Stomach (tissue), 4 donors: Measurements from ENCODE around the gene TMEM87B.
"Not testable (repeated sequence)": the region's sequence is repeated elsewhere in the genome, so short reads cannot be mapped to it uniquely, and the experiment has no call there.

Source experiments
- EP300 ChIP-seq: sonication (generic); formaldehyde crosslinking; IDR thresholded peaks from one replicate; pipeline ENCODE4 v1.6.1; 2017; ENCODE audit warnings: antibody characterized with exemption
- POLR2A ChIP-seq, 4 donors: fragments of 450-650 bp; IDR thresholded peaks; one replicate each; pipeline ENCODE4 v1.6.1; 2016; ENCODE audit warnings: antibody characterized with exemption in 4 of 4, control low read depth in 2 of 4, mild to moderate bottlenecking in 1 of 4, moderate library complexity in 1 of 4
- POLR2AphosphoS5 ChIP-seq, 3 donors: sonication (generic); formaldehyde crosslinking; IDR thresholded peaks; one replicate each; pipeline ENCODE4 v1.6.1; 2016; ENCODE audit warnings: antibody characterized with exemption in 3 of 3
- TF ChIP-seq, protein P1 (sequence below), 7 experiments: fragments of 450-650 bp in 4 of 7; fragments of 200-600 bp in 3 of 7; sonication (generic) in 3 of 7; IDR thresholded peaks; one replicate each; pipeline ENCODE4 v1.5.1; 2016 to 2019; ENCODE audit warnings: antibody characterized with exemption in 7 of 7, control low read depth in 2 of 7, mild to moderate bottlenecking in 1 of 7

DNA sequence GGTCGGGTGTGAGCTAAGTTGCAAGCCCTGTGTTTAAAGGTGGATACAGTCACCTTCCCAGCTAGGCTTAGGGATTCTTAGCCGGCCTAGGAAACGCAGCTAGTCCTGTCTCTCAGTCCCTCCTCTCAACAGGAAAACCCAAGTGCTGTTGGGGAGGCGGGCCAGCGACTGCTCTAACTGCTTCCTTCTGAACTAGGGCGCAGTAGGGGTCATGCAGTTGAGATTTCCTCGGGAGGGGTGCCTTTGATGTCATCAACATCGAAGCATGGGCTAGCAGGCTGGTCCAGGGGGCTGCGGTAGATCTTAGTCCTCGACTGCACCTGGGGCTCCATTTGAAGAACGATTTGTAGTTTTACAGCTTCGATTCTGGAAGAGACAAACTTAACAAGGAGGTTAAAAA is 15.5 kb upstream of the TMEM87B start:
- TF ChIP-seq, protein P1, sequence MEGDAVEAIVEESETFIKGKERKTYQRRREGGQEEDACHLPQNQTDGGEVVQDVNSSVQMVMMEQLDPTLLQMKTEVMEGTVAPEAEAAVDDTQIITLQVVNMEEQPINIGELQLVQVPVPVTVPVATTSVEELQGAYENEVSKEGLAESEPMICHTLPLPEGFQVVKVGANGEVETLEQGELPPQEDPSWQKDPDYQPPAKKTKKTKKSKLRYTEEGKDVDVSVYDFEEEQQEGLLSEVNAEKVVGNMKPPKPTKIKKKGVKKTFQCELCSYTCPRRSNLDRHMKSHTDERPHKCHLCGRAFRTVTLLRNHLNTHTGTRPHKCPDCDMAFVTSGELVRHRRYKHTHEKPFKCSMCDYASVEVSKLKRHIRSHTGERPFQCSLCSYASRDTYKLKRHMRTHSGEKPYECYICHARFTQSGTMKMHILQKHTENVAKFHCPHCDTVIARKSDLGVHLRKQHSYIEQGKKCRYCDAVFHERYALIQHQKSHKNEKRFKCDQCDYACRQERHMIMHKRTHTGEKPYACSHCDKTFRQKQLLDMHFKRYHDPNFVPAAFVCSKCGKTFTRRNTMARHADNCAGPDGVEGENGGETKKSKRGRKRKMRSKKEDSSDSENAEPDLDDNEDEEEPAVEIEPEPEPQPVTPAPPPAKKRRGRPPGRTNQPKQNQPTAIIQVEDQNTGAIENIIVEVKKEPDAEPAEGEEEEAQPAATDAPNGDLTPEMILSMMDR (IDR thresholded peaks at IDR 0.05) = not testable (repeated sequence)
- not testable (repeated sequence) for TF ChIP-seq POLR2AphosphoS5 (IDR thresholded peaks at IDR 0.05); POLR2A (IDR thresholded peaks at IDR 0.05); EP300
